NT2/D1 (cell line): Measurements from ENCODE around the gene RPL10A.

Source experiments
- SUZ12 ChIP-seq: IDR thresholded peaks from 2 replicates; pipeline ENCODE4 v1.6.1; 2011; ENCODE audit not compliant: insufficient read length, insufficient read depth; ENCODE audit errors: extremely low read depth
- YY1 ChIP-seq: IDR thresholded peaks from 2 replicates; pipeline ENCODE4 v1.6.1; 2011; ENCODE audit not compliant: insufficient read length, insufficient read depth
- ZNF274 ChIP-seq: IDR thresholded peaks from 2 replicates; pipeline ENCODE4 v1.6.1; 2011; ENCODE audit warnings: mild to moderate bottlenecking, low read depth, low read length

GRCh38 chr6:35484921-35485392 is 16.8 kb downstream of the RPL10A start:
- no peak for TF ChIP-seq YY1
- no peak for TF ChIP-seq SUZ12
- no peak for TF ChIP-seq ZNF274
